HG03135 (cell line): ENCODE data around the gene PLBD2.

Experiments
- ATAC-seq: cut with Tn5 transposase; IDR thresholded peaks from one replicate; pipeline ENCODE4 v1.9.1; 2021; ENCODE audit warnings: mild to moderate bottlenecking, moderate library complexity; ENCODE audit not compliant: unreplicated experiment

The PLBD2 gene

GRCh38 chr12:113392520-113392919, 34.1 kb downstream of the PLBD2 start:
- ATAC-seq, result no peak

GRCh38 chr12:113392988-113393579, 34.7 kb downstream of the PLBD2 start:
- no peak for ATAC-seq

- ATAC-seq, result no peak
Measured at GRCh38 chr12:113393749-113394148, 35.4 kb downstream of the PLBD2 start.

- no peak for ATAC-seq
Measured at GRCh38 chr12:113395119-113395518, 36.7 kb downstream of the PLBD2 start.

GRCh38 chr12:113396200-113396599, 37.8 kb downstream of the PLBD2 start:
- ATAC-seq, result no peak

- no peak for ATAC-seq
Measured at GRCh38 chr12:113396828-113397496, 38.6 kb downstream of the PLBD2 start.

- ATAC-seq, result no peak
Measured at GRCh38 chr12:113397497-113398197, 39.3 kb downstream of the PLBD2 start.

- ATAC-seq, result no peak
Measured at GRCh38 chr12:113398346-113399290, 40.2 kb downstream of the PLBD2 start.

- ATAC-seq, result no peak
Measured at GRCh38 chr12:113399490-113399889, 41.1 kb downstream of the PLBD2 start.

GRCh38 chr12:113400362-113400761, 42.0 kb downstream of the PLBD2 start:
- no peak for ATAC-seq

- ATAC-seq, result no peak
Measured at GRCh38 chr12:113401066-113402000, 42.9 kb downstream of the PLBD2 start.

- ATAC-seq, result no peak
Measured at GRCh38 chr12:113402586-113403260, 44.3 kb downstream of the PLBD2 start.

- ATAC-seq, result no peak
Measured at GRCh38 chr12:113403435-113404415, 45.3 kb downstream of the PLBD2 start, which contains the start of gene SDS. Gene SDS (minus strand): TSS chr12:113403887. CDS start chr12:113399708, 4,179 bp downstream.

- ATAC-seq, result no peak
Measured at GRCh38 chr12:113405694-113406093, 47.3 kb downstream of the PLBD2 start.

- ATAC-seq, result no peak
Measured at GRCh38 chr12:113407931-113408600, 49.7 kb downstream of the PLBD2 start.

- no peak for ATAC-seq
Measured at GRCh38 chr12:113408756-113409298, 50.4 kb downstream of the PLBD2 start.

GRCh38 chr12:113409462-113410124, 51.2 kb downstream of the PLBD2 start:
- no peak for ATAC-seq
